GM18870 (cell line): ENCODE measurements around the gene PLBD1.
A peak's percentile ranks its signal among the peaks of the same experiment; 100 is the strongest.

ENCODE experiments used
- ATAC-seq: cut with Tn5 transposase; IDR thresholded peaks from one replicate; pipeline ENCODE4 v1.9.1; 2021; ENCODE audit warnings: moderate library complexity; ENCODE audit not compliant: unreplicated experiment

The PLBD1 gene

DNA sequence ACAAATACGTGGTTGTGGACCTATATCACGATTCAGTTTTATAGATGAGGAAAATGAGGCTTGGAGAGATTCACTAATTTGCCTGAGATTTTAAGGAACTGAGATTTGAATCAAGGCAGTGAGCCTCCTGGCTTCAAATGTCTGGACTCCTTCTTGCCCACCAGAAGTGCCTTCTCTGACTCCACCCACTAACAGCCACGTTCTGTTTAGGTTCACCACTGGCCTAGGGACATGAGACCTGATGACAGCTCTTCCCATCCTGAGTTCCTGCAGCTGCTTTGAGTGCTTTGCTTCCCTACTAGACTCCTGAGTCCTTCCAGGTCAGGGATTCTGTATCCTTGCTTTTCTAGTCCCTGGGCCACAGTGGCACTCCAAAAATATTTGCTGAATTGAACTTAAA, 57.1 kb downstream of the PLBD1 start:
- ATAC-seq, result no peak

DNA sequence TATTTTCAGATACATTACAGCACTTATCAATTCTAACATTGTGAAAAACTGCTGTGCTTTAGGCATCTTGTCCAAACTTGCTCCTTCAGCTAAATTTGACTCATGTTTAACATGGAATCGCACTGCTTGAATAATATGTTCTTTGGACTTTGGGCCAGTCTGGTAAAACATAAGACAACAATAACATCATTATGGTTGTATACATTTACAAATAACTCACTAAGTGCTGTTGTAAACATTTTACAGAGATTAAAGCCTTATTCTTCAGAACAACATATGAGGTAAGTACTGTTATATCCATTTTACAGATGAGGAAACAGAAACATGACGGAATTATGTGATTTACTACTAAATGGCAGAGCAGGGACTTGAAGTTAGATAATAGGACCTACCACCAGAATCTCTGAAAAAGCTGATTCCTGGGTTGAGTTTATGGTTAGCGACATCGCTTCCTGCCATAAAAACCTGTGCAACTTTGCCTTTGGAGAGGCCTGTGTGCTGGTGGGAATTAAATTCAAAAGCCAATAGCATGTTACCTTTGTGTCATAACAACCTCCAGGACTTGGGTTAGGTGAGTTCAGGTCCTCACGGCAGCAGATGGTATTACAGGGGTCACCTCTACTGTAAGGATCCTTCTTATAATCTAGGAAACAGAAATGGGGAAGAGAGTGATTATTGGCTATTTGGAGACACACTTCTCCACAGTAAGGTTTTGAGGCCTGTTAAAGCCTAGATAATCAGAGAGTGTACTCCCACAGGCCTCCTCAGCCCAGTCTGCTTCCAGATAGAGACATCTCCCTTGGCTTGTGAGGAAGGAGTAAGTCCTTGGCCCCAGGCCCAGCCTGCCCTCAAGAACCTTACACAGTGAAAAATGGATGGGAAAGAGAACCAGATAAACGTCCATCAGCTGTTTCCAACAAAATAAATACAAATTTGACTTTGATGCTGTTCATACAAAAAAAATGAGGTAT, 61.8 kb downstream of the PLBD1 start:
- no peak for ATAC-seq

DNA sequence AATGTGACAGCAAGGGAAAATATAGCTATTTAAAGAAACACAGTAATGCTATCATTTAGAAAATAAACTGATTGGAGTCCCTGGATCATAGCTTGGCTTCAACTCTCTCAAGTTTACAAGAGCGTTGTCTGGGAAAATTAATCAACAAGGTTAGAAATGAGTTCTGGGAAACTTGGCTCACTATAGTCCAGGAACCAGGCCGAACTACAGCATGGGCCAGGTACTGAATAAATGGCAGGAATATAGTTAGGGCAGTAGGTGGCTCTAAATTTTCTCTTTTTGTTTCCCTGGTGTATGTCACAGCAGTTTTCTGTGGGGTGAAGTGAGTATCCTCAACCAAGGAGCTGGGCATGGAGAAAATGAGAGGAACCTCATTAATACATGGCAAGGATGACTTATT, 72.4 kb downstream of the PLBD1 start:
- no peak for ATAC-seq

DNA sequence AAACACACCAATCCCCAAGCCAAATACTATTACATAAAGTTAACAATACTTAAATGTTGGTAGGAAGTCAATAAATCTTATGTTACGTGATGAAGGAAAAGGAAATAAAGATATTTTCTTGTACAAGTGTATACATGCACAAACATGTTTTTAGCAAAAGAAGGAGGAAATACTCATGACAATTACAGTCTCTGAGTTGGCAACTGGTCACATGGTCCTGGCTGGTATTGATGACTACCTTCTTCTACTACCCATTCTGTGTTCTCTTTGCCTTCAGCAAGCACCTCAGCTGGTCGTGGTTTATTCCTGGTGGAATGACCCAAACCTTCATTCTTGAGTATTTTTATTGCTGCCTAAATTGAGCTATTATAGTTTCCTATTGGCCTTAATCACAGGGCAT, 84.8 kb downstream of the PLBD1 start:
- ATAC-seq, result no peak

DNA sequence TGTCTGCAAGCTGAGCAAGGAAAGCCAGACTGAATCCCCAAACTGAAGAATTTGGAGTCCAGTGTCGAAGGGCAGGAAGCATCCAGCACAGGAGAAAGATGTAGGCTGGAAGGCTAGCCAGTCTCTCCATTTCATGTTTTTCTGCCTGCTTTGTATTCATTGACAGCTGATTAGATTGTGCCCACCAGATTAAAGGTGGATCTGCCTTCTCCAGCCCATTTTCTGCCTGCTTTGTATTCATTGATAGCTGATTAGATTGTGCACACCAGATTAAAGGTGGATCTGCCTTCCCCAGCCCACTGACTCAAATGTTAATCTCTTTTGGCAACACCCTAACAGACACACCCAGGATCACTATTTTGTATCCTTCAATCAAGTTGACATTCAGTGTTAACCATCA, 85.3 kb downstream of the PLBD1 start:
- ATAC-seq, result no peak

DNA sequence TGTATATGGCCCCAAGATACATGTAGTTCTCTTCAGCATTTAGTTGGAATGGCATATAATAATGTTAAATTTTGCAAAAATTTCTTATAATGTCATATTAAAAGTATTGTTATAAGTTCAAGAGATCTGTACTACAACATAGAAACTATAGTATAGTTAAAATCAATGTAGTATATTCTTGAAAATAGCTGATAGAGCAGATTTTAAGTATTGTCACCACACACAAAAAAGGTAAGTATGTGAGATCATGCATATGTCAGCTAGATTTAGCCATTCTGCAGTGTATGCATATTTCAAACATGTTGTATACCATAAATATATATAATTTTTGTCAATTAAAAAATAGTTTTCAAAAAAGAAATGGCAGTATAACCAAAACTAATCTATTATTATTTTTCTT, 86.5 kb downstream of the PLBD1 start:
- ATAC-seq, result no peak

DNA sequence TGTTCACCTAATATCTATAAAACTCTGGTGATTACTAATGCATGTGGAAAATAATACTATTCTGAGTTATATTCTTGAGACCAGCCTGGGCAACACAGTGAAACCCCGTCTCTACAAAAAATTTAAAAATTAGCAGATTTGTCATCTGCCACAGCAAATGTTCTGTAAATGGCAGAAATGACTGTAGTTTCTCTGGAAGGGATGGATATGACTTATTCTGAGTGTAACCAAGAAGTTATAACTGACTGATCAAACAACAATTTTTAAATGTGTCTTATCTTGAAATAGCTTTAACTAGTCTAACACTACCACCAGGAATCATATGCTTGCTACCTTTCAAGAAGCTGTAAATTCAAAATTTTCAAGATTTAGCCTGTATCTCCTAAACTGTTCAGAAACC, 88.7 kb downstream of the PLBD1 start:
- no peak for ATAC-seq

DNA sequence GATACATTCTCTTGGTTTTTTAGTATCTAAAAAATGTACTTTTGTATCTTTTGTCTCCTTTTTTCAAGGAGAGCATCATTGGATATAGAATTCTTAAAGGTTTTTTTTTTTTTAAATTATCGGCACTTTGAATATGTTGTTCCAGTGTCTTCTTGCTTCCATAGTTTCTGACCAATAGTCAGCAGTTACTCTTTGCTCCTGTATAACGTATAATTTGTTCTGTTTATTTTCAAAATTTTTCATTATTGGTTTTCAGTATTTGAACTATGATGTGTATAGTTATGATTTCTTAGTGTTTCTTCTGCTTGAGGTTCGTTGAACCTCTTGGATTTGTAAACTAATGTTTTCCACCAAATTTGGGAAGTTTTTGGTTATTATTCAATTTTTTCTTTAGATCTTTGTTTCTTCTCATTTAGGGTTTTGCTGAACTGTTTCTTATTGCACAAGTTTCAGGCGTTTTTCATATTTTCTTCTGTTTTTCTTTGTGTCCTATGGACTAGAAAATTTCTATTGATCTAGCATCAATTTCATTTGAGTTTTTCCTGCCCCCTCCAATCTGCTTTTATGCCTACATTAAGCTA, 93.9 kb downstream of the PLBD1 start:
- ATAC-seq, result no peak

DNA sequence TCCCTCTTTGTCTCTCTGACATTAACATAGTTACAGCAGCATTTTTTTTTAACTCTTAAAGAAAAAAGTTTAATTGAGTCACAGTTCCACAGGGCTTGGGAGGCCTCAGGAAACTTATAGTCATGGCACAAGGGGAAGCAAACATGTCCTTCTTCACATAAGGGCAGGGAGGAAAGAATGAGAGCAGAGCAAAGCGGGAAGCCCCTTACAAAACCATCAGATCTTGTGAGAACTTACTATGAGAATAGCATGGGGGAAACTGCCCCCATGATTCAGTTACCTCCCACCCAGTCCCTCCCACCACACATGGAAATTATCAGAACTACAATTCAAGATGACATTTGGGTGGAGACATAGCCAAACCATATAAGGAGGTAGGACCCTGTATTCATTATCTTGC, 96.2 kb downstream of the PLBD1 start:
- no peak for ATAC-seq

DNA sequence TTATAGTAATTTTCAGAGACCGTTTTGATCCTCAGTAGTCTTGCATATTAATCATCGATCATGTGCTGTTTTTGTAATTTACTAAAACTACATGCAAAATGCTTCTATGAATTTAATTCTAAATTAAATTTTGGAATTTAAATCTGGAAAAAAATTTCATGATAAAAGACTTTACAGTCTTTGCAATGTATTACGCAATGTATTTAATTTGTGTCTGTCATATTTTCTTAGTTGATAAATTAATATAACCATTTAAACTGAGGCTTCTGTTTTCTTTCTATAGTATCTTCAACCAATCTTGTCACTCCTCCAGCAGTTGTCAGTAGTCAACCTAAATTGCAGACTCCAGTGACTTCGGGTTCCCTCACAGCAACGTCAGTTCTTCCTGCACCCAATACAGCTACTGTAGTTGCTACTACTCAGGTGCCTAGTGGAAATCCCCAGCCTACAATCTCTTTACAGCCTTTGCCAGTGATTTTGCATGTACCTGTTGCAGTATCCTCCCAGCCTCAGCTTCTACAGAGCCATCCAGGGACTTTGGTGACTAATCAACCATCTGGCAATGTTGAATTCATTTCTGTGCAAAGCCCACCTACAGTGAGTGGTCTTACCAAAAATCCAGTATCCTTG, 107.4 kb downstream of the PLBD1 start:
- no peak for ATAC-seq

DNA sequence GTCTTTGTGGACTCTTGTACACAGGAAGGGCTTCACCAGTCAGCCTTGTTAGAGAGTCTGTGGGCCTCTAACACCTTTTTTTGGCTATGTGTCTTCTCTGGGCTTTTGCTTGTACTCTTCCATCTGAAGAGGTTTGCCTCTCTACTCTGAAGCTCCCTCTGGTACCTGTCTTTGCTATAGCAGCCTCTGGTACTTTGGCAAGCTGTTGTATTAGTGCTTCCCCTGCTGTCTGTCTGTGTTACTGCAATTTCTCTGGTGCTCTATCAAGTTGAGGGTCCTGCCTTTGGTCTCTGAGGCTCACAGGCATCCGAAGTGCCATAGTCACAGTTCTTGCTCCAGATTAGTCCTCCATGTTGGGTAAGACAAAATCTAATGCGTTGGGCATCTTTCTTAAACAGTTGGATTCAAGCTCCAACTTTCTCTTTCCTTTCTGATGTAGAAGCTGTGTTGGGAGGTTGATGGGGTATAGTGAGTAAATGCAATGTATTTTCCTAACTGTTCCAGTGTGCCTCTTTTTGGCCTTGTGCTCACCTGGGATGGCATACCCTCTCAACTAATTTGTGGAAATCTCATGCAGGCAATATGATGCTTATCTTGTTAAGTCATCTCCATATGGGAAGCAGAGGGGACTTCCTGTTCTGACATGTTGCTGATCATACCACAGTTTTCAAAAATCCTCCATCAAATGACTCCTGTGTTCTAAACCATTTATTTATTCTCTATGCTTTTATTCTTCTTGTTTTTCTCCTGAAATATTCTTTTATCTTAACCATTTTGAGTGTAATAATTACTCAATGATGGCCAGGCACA, 113.4 kb downstream of the PLBD1 start:
- peak; percentile 70 for ATAC-seq
